Neuron (in vitro differentiated cells): ENCODE results near the gene HDAC4.

Source experiments
- H2AFZ ChIP-seq: one replicate; pipeline ENCODE4 v1.6.1; 2013; ENCODE audit warnings: low read depth, mild to moderate bottlenecking, inconsistent platforms, low read length, moderate library complexity
- H3K27me3 ChIP-seq: one replicate; pipeline ENCODE4 v1.6.1; 2013; ENCODE audit warnings: low read length; ENCODE audit not compliant: insufficient read depth
- H3K36me3 ChIP-seq: one replicate; pipeline ENCODE4 v1.6.1; 2013; ENCODE audit warnings: low read length; ENCODE audit not compliant: insufficient read depth
- H3K4me1 ChIP-seq: one replicate; pipeline ENCODE4 v1.6.1; 2013; ENCODE audit warnings: low read length; ENCODE audit not compliant: insufficient read depth
- H3K4me3 ChIP-seq: 2 replicates; pipeline ENCODE4 v1.5.1; 2013; ENCODE audit warnings: mild to moderate bottlenecking, low read length, moderate library complexity
- H3K9me3 ChIP-seq: one replicate; pipeline ENCODE4 v1.6.1; 2013; ENCODE audit warnings: low read length

HDAC4 gene

GRCh38 chr2:239271882-239272281 is 128.9 kb downstream of the HDAC4 start:
- Histone ChIP-seq H3K4me1 (peaks cover 39% of the 10 kb centered on the region), H3K9me3 (no peaks in the 10 kb centered on the region), H3K36me3 (no peaks in the 10 kb centered on the region), H3K4me3 (no peak overlapping the region), H3K27me3 (no peaks in the 10 kb centered on the region), H2AFZ (no peak overlapping the region)

- Histone ChIP-seq H2AFZ (no peak overlapping the region), H3K9me3 (no peaks in the 10 kb centered on the region), H3K4me3 (no peak overlapping the region), H3K27me3 (no peaks in the 10 kb centered on the region), H3K36me3 (no peaks in the 10 kb centered on the region), H3K4me1 (peaks cover 42% of the 10 kb centered on the region)
These were observed 129.3 kb downstream of the HDAC4 start for GRCh38 chr2:239271471-239271870.

- Histone ChIP-seq H3K4me1 (peaks cover 37% of the 10 kb centered on the region), H3K9me3 (no peaks in the 10 kb centered on the region)
These were observed 130.9 kb downstream of the HDAC4 start for GRCh38 chr2:239269916-239270315.

GRCh38 chr2:239269173-239269885 is 131.5 kb downstream of the HDAC4 start:
- H3K36me3 ChIP-seq: no peaks in the 10 kb centered on the region

More at GRCh38 chr2:239269916-239270315, 130.9 kb downstream of the HDAC4 start:
- Histone ChIP-seq H3K36me3 (no peaks in the 10 kb centered on the region), H3K27me3 (no peaks in the 10 kb centered on the region), H3K4me3 (no peak overlapping the region), H2AFZ (no peak overlapping the region)

GRCh38 chr2:239268549-239268948 is 132.3 kb downstream of the HDAC4 start:
- Histone ChIP-seq H3K4me1 (peaks cover 34% of the 10 kb centered on the region), H3K9me3 (no peaks in the 10 kb centered on the region), H3K27me3 (no peaks in the 10 kb centered on the region), H3K4me3 (no peak overlapping the region), H2AFZ (no peak overlapping the region), H3K36me3 (no peaks in the 10 kb centered on the region)

More at GRCh38 chr2:239269173-239269885, 131.5 kb downstream of the HDAC4 start:
- Histone ChIP-seq H2AFZ (no peak overlapping the region), H3K4me3 (no peak overlapping the region), H3K9me3 (no peaks in the 10 kb centered on the region), H3K27me3 (no peaks in the 10 kb centered on the region), H3K4me1 (peaks cover 35% of the 10 kb centered on the region)

GRCh38 chr2:239268082-239268481 is 132.7 kb downstream of the HDAC4 start:
- Histone ChIP-seq H3K36me3 (no peaks in the 10 kb centered on the region), H3K4me1 (peaks cover 34% of the 10 kb centered on the region), H2AFZ (no peak overlapping the region), H3K9me3 (no peaks in the 10 kb centered on the region), H3K4me3 (no peak overlapping the region), H3K27me3 (no peaks in the 10 kb centered on the region)

- H3K27me3 ChIP-seq: no peaks in the 10 kb centered on the region
- no peak overlapping the region for H3K4me3 ChIP-seq
- no peak overlapping the region for H2AFZ ChIP-seq
- no peaks in the 10 kb centered on the region for H3K36me3 ChIP-seq
- peaks cover 28% of the 10 kb centered on the region for H3K4me1 ChIP-seq
- no peaks in the 10 kb centered on the region for H3K9me3 ChIP-seq
These were observed 133.4 kb downstream of the HDAC4 start for GRCh38 chr2:239267288-239267951.

- no peak overlapping the region for H2AFZ ChIP-seq
- H3K36me3 ChIP-seq: no peaks in the 10 kb centered on the region
- no peak overlapping the region for H3K4me3 ChIP-seq
- H3K4me1 ChIP-seq: peaks cover 24% of the 10 kb centered on the region
- H3K27me3 ChIP-seq: no peaks in the 10 kb centered on the region
- H3K9me3 ChIP-seq: no peaks in the 10 kb centered on the region
These were observed 134.0 kb downstream of the HDAC4 start for GRCh38 chr2:239266779-239267287.

GRCh38 chr2:239266434-239266766 is 134.4 kb downstream of the HDAC4 start:
- Histone ChIP-seq H3K36me3 (no peaks in the 10 kb centered on the region), H3K27me3 (no peaks in the 10 kb centered on the region), H2AFZ (no peak overlapping the region), H3K4me1 (peaks cover 21% of the 10 kb centered on the region), H3K4me3 (no peak overlapping the region), H3K9me3 (no peaks in the 10 kb centered on the region)

- Histone ChIP-seq H3K36me3 (no peaks in the 10 kb centered on the region), H2AFZ (no peak overlapping the region), H3K4me3 (no peak overlapping the region), H3K9me3 (no peaks in the 10 kb centered on the region), H3K4me1 (peaks cover 21% of the 10 kb centered on the region), H3K27me3 (no peaks in the 10 kb centered on the region)
These were observed 135.0 kb downstream of the HDAC4 start for GRCh38 chr2:239265681-239266433.

- H3K9me3 ChIP-seq: no peaks in the 10 kb centered on the region
- no peak overlapping the region for H2AFZ ChIP-seq
- H3K4me3 ChIP-seq: no peak overlapping the region
- H3K27me3 ChIP-seq: no peaks in the 10 kb centered on the region
- H3K36me3 ChIP-seq: no peaks in the 10 kb centered on the region
- H3K4me1 ChIP-seq: peaks cover 21% of the 10 kb centered on the region
These were observed 135.8 kb downstream of the HDAC4 start for GRCh38 chr2:239264838-239265651.

- no peak overlapping the region for H3K4me3 ChIP-seq
- H2AFZ ChIP-seq: no peak overlapping the region
- peaks cover 21% of the 10 kb centered on the region for H3K4me1 ChIP-seq
- no peaks in the 10 kb centered on the region for H3K27me3 ChIP-seq
- peaks cover 1% of the 10 kb centered on the region for H3K9me3 ChIP-seq
- no peaks in the 10 kb centered on the region for H3K36me3 ChIP-seq
These were observed 136.4 kb downstream of the HDAC4 start for GRCh38 chr2:239264492-239264837.
